ENCODE data around the gene PSMA5. TPM values are rescaled to one million over a fixed set of nuclear protein-coding genes. Genes with fewer than 3 reads are reported as not detected.

PSMA5 gene
- total and polyA plus RNA-seq, 2 of the 13 experiments (the other 11 are each of a cell fraction or from before 2014, with no cell fraction given): 140 to 169 TPM

DNA sequence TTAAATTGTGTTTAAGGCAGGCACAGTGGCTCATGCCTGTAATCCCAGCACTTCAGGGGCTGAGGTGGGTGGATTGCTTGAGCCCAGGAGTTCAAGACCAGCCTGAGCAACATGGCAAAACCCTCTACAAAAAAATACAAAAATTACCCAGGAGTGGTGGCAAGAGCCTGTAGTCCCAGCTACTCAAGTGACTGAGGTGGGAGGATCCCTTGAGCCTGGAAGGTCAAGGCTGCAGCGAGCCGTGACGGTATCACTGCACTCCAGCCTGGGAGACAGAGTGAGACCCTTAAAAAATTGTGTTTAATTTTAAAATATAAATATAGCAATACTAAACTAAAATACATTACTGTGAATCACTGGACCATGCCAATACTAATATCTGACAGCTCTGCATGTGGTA lies 71.3 kb downstream of the PSMA5 start:
- WGBS (ENCODE audit: low lambda C conversion rate): 98% methylated on average over 3 of the region's 3 CpGs
- Histone ChIP-seq H4K20me1 (ENCODE audit: insufficient read depth, low read length) (no peaks in the 10 kb centered on the region), H3K79me2 (ENCODE audit: insufficient read depth, low read length) (no peaks in the 10 kb centered on the region), H3K4me1 (ENCODE audit: insufficient read depth, low read length) (no peaks in the 10 kb centered on the region), H3K9me3 (ENCODE audit: low read length) (no peaks in the 10 kb centered on the region), H3K36me3 (replicated peaks in 1 of 2; ENCODE audit: control insufficient read depth in 1 of 2, insufficient read depth in 2 of 2, low read length in 2 of 2) (peaks cover 16 to 47% of the 10 kb centered on the region in 2 experiments), H3K4me2 (ENCODE audit: low read depth, low read length) (no peak overlapping the region), H2AFZ (ENCODE audit: low read length) (no peak overlapping the region), H3K4me3 (replicated peaks in 1 of 3; ENCODE audit: insufficient read depth in 1 of 3, low read depth in 2 of 3, low read length in 3 of 3) (no peak overlapping the region), H3K27me3 (ENCODE audit: control insufficient read depth in 1 of 2, insufficient read depth in 2 of 2, low read length in 2 of 2) (no peaks in the 10 kb centered on the region), H3K9ac (ENCODE audit: insufficient read depth, low read depth, low read length) (no peak overlapping the region), H3K27ac (ENCODE audit: extremely low read length, insufficient read depth, low read length) (no peak overlapping the region)
- ChIA-PET CTCF (ENCODE audit: low intra/inter-chr PET ratio, low total read pairs) (no interaction called here), POLR2A (no interaction called here)
- no peak for ATAC-seq
- TF ChIP-seq ATRX (CRISPR knock-in tag; IDR thresholded peaks at IDR 0.05; ENCODE audit: borderline replicate concordance): no peak
- TF ChIP-seq HNRNPL (IDR thresholded peaks at IDR 0.05; ENCODE audit: low read depth, low read length): no peak
- no peak for TF ChIP-seq MAFK (conservative IDR thresholded peaks at IDR 0.05 in 1 of 2, IDR thresholded peaks at IDR 0.05 in 1 of 2; ENCODE audit: low read length in 2 of 2)
- no peak for TF ChIP-seq ATF7-NPFF (CRISPR knock-in tag; IDR thresholded peaks at IDR 0.05; ENCODE audit: low read depth)
- TF ChIP-seq, protein P1, sequence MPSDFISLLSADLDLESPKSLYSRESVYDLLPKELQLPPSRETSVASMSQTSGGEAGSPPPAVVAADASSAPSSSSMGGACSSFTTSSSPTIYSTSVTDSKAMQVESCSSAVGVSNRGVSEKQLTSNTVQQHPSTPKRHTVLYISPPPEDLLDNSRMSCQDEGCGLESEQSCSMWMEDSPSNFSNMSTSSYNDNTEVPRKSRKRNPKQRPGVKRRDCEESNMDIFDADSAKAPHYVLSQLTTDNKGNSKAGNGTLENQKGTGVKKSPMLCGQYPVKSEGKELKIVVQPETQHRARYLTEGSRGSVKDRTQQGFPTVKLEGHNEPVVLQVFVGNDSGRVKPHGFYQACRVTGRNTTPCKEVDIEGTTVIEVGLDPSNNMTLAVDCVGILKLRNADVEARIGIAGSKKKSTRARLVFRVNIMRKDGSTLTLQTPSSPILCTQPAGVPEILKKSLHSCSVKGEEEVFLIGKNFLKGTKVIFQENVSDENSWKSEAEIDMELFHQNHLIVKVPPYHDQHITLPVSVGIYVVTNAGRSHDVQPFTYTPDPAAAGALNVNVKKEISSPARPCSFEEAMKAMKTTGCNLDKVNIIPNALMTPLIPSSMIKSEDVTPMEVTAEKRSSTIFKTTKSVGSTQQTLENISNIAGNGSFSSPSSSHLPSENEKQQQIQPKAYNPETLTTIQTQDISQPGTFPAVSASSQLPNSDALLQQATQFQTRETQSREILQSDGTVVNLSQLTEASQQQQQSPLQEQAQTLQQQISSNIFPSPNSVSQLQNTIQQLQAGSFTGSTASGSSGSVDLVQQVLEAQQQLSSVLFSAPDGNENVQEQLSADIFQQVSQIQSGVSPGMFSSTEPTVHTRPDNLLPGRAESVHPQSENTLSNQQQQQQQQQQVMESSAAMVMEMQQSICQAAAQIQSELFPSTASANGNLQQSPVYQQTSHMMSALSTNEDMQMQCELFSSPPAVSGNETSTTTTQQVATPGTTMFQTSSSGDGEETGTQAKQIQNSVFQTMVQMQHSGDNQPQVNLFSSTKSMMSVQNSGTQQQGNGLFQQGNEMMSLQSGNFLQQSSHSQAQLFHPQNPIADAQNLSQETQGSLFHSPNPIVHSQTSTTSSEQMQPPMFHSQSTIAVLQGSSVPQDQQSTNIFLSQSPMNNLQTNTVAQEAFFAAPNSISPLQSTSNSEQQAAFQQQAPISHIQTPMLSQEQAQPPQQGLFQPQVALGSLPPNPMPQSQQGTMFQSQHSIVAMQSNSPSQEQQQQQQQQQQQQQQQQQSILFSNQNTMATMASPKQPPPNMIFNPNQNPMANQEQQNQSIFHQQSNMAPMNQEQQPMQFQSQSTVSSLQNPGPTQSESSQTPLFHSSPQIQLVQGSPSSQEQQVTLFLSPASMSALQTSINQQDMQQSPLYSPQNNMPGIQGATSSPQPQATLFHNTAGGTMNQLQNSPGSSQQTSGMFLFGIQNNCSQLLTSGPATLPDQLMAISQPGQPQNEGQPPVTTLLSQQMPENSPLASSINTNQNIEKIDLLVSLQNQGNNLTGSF (CRISPR knock-in tag; IDR thresholded peaks at IDR 0.05): no peak
- TF ChIP-seq, protein P2, sequence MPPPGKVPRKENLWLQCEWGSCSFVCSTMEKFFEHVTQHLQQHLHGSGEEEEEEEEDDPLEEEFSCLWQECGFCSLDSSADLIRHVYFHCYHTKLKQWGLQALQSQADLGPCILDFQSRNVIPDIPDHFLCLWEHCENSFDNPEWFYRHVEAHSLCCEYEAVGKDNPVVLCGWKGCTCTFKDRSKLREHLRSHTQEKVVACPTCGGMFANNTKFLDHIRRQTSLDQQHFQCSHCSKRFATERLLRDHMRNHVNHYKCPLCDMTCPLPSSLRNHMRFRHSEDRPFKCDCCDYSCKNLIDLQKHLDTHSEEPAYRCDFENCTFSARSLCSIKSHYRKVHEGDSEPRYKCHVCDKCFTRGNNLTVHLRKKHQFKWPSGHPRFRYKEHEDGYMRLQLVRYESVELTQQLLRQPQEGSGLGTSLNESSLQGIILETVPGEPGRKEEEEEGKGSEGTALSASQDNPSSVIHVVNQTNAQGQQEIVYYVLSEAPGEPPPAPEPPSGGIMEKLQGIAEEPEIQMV (CRISPR knock-in tag; IDR thresholded peaks at IDR 0.05; ENCODE audit: low read depth): no peak
- no peak for TF ChIP-seq MATR3 (CRISPR knock-in tag; IDR thresholded peaks at IDR 0.05)
- TF ChIP-seq U2AF2 (IDR thresholded peaks at IDR 0.05; ENCODE audit: low read depth, low read length): no peak
- TF ChIP-seq, protein P3, sequence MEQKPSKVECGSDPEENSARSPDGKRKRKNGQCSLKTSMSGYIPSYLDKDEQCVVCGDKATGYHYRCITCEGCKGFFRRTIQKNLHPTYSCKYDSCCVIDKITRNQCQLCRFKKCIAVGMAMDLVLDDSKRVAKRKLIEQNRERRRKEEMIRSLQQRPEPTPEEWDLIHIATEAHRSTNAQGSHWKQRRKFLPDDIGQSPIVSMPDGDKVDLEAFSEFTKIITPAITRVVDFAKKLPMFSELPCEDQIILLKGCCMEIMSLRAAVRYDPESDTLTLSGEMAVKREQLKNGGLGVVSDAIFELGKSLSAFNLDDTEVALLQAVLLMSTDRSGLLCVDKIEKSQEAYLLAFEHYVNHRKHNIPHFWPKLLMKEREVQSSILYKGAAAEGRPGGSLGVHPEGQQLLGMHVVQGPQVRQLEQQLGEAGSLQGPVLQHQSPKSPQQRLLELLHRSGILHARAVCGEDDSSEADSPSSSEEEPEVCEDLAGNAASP (CRISPR knock-in tag; IDR thresholded peaks at IDR 0.05; ENCODE audit: borderline replicate concordance): no peak
- TF ChIP-seq, protein P4, sequence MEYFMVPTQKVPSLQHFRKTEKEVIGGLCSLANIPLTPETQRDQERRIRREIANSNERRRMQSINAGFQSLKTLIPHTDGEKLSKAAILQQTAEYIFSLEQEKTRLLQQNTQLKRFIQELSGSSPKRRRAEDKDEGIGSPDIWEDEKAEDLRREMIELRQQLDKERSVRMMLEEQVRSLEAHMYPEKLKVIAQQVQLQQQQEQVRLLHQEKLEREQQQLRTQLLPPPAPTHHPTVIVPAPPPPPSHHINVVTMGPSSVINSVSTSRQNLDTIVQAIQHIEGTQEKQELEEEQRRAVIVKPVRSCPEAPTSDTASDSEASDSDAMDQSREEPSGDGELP (IDR thresholded peaks at IDR 0.05; ENCODE audit: borderline replicate concordance, low read depth): no peak
- BruUV-seq (replicated peaks): no TSS peak
- no peak for DNase-seq (ENCODE audit: low spot score)
- intact Hi-C loops (cut with micrococcal nuclease; ENCODE audit: unreplicated experiment): loop anchor here (5.0 kb wide), 1 partner anchor 42 kb away; the partner anchor contains the start of gene SORT1
- in situ Hi-C loops (cut with HindIII; ENCODE audit: extremely low pct_ligation_motif_present, low pct_unique_long_range_greater_than_20kb): no loop called here
- FAIRE-seq: no peak
